Mesenchymal stem cell (in vitro differentiated cells and primary cell): Measurements from ENCODE around the gene NRP1.

ENCODE experiments used
- DNase-seq: peaks from one replicate; pipeline ENCODE4 v3.0.0-alpha.2; 2013
- H2AFZ ChIP-seq: one replicate; pipeline ENCODE4 v1.6.1; 2013; ENCODE audit warnings: low read depth, mild to moderate bottlenecking, control low read depth, inconsistent platforms, low read length, moderate library complexity
- H2AK5ac ChIP-seq: 2 replicates; pipeline ENCODE4 v1.6.1; 2013; ENCODE audit warnings: low read length, moderate library complexity, mild to moderate bottlenecking, inconsistent platforms; ENCODE audit not compliant: severe bottlenecking
- H2BK120ac ChIP-seq: one replicate; pipeline ENCODE4 v1.6.1; 2013; ENCODE audit warnings: low read depth, mild to moderate bottlenecking, inconsistent platforms, low read length, moderate library complexity
- H2BK12ac ChIP-seq, 2 experiments: one replicate each; pipeline ENCODE4 v1.6.1; 2013; ENCODE audit warnings: inconsistent platforms in 2 of 2, low read length in 2 of 2, mild to moderate bottlenecking in 2 of 2, moderate library complexity in 2 of 2, control low read depth in 1 of 2
- H2BK15ac ChIP-seq: one replicate; pipeline ENCODE4 v1.6.1; 2013; ENCODE audit warnings: mild to moderate bottlenecking, low read depth, inconsistent platforms; ENCODE audit not compliant: poor library complexity, severe bottlenecking
- H2BK5ac ChIP-seq: 2 replicates; pipeline ENCODE4 v1.6.1; 2013; ENCODE audit warnings: low read depth, mild to moderate bottlenecking, low read length, control low read depth, inconsistent platforms; ENCODE audit not compliant: poor library complexity, severe bottlenecking
- H3K14ac ChIP-seq, 2 experiments: one replicate each; pipeline ENCODE4 v1.6.1; 2013; ENCODE audit warnings: inconsistent platforms in 2 of 2, low read length in 2 of 2, control low read depth in 1 of 2, mild to moderate bottlenecking in 1 of 2, moderate library complexity in 1 of 2
- H3K18ac ChIP-seq, 2 experiments: one replicate each; pipeline ENCODE4 v1.6.1; 2013; ENCODE audit warnings: inconsistent platforms in 2 of 2, low read length in 2 of 2, control low read depth in 1 of 2, low read depth in 1 of 2, mild to moderate bottlenecking in 1 of 2
- H3K23ac ChIP-seq, 2 experiments: one replicate each; pipeline ENCODE4 v1.6.1; 2013; ENCODE audit warnings: inconsistent platforms in 2 of 2, low read length in 2 of 2, mild to moderate bottlenecking in 2 of 2, moderate library complexity in 2 of 2, control low read depth in 1 of 2
- H3K27ac ChIP-seq: 2 replicates; pipeline ENCODE4 v1.5.1; 2013; ENCODE audit warnings: mild to moderate bottlenecking, moderate library complexity, low read length, control low read depth, inconsistent platforms; ENCODE audit not compliant: poor library complexity, severe bottlenecking
- H3K27me3 ChIP-seq, 2 experiments: 2 replicates each; pipeline versions ENCODE4 v1.6.1 to v1.7.0; 2013; ENCODE audit warnings: low read length in 2 of 2, mild to moderate bottlenecking in 2 of 2, moderate library complexity in 2 of 2, control low read depth in 1 of 2, inconsistent platforms in 1 of 2; ENCODE audit not compliant: control insufficient read depth in 1 of 2, insufficient read depth in 1 of 2
- H3K36me3 ChIP-seq, 2 experiments: 2 replicates each; pipeline versions ENCODE4 v1.6.1 to v1.7.0; 2013; ENCODE audit warnings: low read length in 2 of 2, control low read depth in 1 of 2, inconsistent platforms in 1 of 2, low read depth in 1 of 2, mild to moderate bottlenecking in 1 of 2; ENCODE audit not compliant: insufficient read depth in 2 of 2, control insufficient read depth in 1 of 2
- H3K4ac ChIP-seq, 2 experiments: one replicate each; pipeline ENCODE4 v1.6.1; 2013; ENCODE audit warnings: inconsistent platforms in 2 of 2, low read length in 2 of 2, mild to moderate bottlenecking in 2 of 2, moderate library complexity in 2 of 2, control low read depth in 1 of 2, low read depth in 1 of 2
- H3K4me1 ChIP-seq: 2 replicates; pipeline ENCODE4 v1.6.1; 2013; ENCODE audit warnings: low read depth, low read length, control low read depth; ENCODE audit not compliant: control insufficient read depth, insufficient read depth
- H3K4me2 ChIP-seq: 2 replicates; pipeline ENCODE4 v1.6.1; 2013; ENCODE audit warnings: low read length, mild to moderate bottlenecking, inconsistent platforms; ENCODE audit not compliant: poor library complexity, severe bottlenecking
- H3K4me3 ChIP-seq, 2 experiments: 2 replicates each; pipeline versions ENCODE4 v1.5.1 to v1.7.0; 2013; ENCODE audit warnings: low read length in 2 of 2, mild to moderate bottlenecking in 2 of 2, control low read depth in 1 of 2, low read depth in 1 of 2; ENCODE audit not compliant: insufficient read depth in 1 of 2
- H3K79me1 ChIP-seq: replicated peaks from 2 replicates; pipeline ENCODE4 v1.6.1; 2013; ENCODE audit warnings: mild to moderate bottlenecking, control low read depth, low read length, inconsistent platforms; ENCODE audit not compliant: poor library complexity, severe bottlenecking
- H3K9ac ChIP-seq: 2 replicates; pipeline ENCODE4 v1.7.0; 2013; ENCODE audit warnings: mild to moderate bottlenecking, low read length, moderate library complexity
- H3K9me3 ChIP-seq: 2 replicates; pipeline ENCODE4 v1.7.0; 2013; ENCODE audit warnings: mild to moderate bottlenecking, low read length; ENCODE audit not compliant: control insufficient read depth
- H4K8ac ChIP-seq: one replicate; pipeline ENCODE4 v1.6.1; 2013; ENCODE audit warnings: inconsistent platforms, mild to moderate bottlenecking, low read length, moderate library complexity
- H4K91ac ChIP-seq: one replicate; pipeline ENCODE4 v1.6.1; 2013; ENCODE audit warnings: mild to moderate bottlenecking, low read length, inconsistent platforms
- WGBS: methylation state at CpG from one replicate; pipeline ENCODE4 v1.1.7; 2013; ENCODE audit warnings: mixed read lengths; 5-methylcytosine and 5-hydroxymethylcytosine counted together

NRP1 gene

DNA sequence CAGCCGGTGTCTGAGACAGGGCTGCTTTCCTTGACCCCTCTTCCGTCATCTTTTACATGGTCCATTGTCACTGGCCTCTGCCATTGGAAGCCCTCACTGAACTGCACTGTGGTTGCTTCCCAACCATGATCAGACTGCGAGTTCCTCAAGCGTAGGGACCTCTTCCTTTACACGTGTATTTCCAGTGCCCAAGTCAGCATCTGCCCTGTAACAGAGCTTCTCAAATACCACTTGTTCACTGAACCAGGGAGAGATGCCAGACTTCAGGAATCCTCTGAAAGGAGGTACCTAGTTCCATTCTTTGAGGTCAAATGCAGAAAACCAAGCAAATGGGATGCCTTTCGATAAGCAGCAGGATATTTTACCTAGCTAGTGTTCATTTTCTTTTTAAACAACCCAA lies 145.1 kb downstream of the NRP1 start:
- Histone ChIP-seq H3K18ac (no peak overlapping the region), H3K14ac (no peak overlapping the region), H3K79me1 (peaks cover 9% of the 10 kb centered on the region), H4K91ac (no peak overlapping the region), H2BK15ac (no peak overlapping the region), H2AFZ (no peak overlapping the region), H3K36me3 (peaks cover 28 to 80% of the 10 kb centered on the region in 2 experiments), H2BK120ac (no peak overlapping the region), H3K9me3 (no peaks in the 10 kb centered on the region), H3K9ac (no peak overlapping the region), H3K27ac (peak overlapping the region; percentile 94), H2AK5ac (peak overlapping the region; percentile 38), H3K23ac (peak overlapping the region in 1 of 2 experiments; percentile 51), H2BK12ac (no peak overlapping the region), H3K4me1 (peaks cover 6% of the 10 kb centered on the region), H4K8ac (peak overlapping the region; percentile 42), H3K4me2 (no peak overlapping the region), H3K27me3 (no peaks in the 10 kb centered on the region), H3K4me3 (no peak overlapping the region), H2BK5ac (no peak overlapping the region), H3K4ac (no peak overlapping the region)
- DNase-seq, result no peak
- WGBS, result 93% methylated on average over 6 of the region's 6 CpGs

DNA sequence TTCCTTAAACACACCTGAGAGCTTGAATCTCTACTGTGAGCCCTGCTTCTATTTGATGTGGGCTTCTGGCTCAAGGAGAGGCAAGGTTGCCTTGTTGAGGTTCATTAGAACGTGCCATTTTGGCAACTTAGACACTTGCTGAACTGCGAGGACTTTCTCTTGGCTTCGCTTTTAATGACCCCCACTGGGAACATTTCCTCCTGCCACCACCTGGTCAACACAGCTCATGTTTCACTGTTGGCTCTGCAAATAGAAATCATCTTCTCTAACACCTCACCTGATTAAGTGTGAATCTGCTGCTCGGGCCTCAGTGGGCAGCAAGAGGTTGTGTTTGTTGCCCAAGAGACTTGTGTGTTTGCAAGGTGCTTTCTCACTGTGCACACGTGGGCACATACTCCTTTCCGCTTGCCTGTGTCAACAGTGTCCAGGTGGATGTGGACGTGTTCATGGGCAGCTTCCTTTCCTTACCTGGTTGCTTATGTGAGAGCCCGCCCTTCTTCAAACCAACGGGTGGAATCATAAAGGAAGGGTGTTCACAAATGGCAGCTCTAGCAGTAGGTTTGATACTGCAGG lies 147.0 kb downstream of the NRP1 start:
- H3K36me3 ChIP-seq, result peaks cover 35 to 90% of the 10 kb centered on the region in 2 experiments
- WGBS, result 78% methylated on average over 9 of the region's 9 CpGs
- H2BK12ac ChIP-seq, result no peak overlapping the region
- H2AFZ ChIP-seq, result no peak overlapping the region
- no peak overlapping the region for H2BK5ac ChIP-seq
- H3K9me3 ChIP-seq, result no peaks in the 10 kb centered on the region
- H3K4me3 ChIP-seq, result no peak overlapping the region
- no peak overlapping the region for H2BK15ac ChIP-seq
- no peak overlapping the region for H3K18ac ChIP-seq
- H3K9ac ChIP-seq, result no peak overlapping the region
- H3K4me2 ChIP-seq, result no peak overlapping the region
- peaks cover 9% of the 10 kb centered on the region for H3K79me1 ChIP-seq
- no peak overlapping the region for H3K4ac ChIP-seq
- H4K91ac ChIP-seq, result no peak overlapping the region
- H4K8ac ChIP-seq, result no peak overlapping the region
- no peak for DNase-seq
- no peak overlapping the region for H3K23ac ChIP-seq
- H3K27me3 ChIP-seq, result no peaks in the 10 kb centered on the region
- no peak overlapping the region for H2BK120ac ChIP-seq
- no peak overlapping the region for H3K14ac ChIP-seq
- no peak overlapping the region for H3K27ac ChIP-seq
- H2AK5ac ChIP-seq, result peak overlapping the region; percentile 18
- H3K4me1 ChIP-seq, result peaks cover 6% of the 10 kb centered on the region

DNA sequence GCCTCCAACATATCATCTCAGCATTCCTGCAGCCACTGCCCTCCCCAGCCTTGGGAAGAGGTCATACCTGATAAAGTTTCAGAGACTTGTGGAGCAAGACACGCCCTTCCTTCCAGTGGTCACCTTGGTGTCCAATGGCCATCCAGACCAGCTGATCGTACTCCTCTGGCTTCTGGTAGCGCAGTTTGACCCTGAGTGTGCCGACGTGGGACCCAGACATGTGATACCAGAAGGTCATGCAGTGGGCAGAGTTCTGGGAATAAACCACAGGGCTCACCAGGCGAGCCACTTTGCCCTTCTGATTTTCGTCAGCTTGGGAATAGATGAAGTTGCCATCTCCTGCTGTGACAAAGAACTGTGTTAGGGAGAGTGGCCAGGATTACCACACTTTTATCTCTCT lies 148.3 kb downstream of the NRP1 start:
- DNase-seq, result no peak
- no peak overlapping the region for H4K8ac ChIP-seq
- H2BK15ac ChIP-seq, result no peak overlapping the region

DNA sequence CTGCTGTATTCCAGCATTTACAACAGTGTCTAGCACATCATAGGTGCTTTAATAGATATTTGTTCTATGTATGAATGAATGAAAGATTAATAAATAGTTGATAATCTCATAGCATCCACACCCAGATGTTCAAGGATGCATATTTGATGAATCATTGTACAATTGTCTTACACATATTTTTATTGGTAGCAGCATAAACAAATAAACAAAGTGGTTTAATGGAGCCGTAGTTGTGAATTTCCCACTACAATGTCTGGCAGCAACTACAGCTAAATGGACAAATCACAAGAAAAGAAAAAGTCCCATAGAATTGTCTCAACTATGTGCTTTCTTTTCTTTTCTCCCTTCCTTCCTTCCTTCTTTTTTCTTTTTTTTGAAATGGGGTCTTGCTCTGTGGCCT lies 150.8 kb downstream of the NRP1 start:
- no peak overlapping the region for H3K4me3 ChIP-seq
- no peak overlapping the region for H3K4me2 ChIP-seq
- H2BK12ac ChIP-seq, result no peak overlapping the region
- H3K79me1 ChIP-seq, result peaks cover 8% of the 10 kb centered on the region
- H2BK15ac ChIP-seq, result no peak overlapping the region
- no peak overlapping the region for H2BK5ac ChIP-seq
- peak; percentile 4 for DNase-seq
- peaks cover 2% of the 10 kb centered on the region for H3K4me1 ChIP-seq
- H3K23ac ChIP-seq, result no peak overlapping the region
- H4K8ac ChIP-seq, result no peak overlapping the region
- no peak overlapping the region for H2BK120ac ChIP-seq
- H3K36me3 ChIP-seq, result peaks cover 53 to 97% of the 10 kb centered on the region in 2 experiments
- no peak overlapping the region for H4K91ac ChIP-seq
- no peak overlapping the region for H2AFZ ChIP-seq
- no peak overlapping the region for H3K4ac ChIP-seq
- H3K18ac ChIP-seq, result no peak overlapping the region
- H3K14ac ChIP-seq, result no peak overlapping the region
- no peak overlapping the region for H3K27ac ChIP-seq
- H3K27me3 ChIP-seq, result no peaks in the 10 kb centered on the region
- no CpG with 5 or more reads among the region's 1 CpG for WGBS
- peak overlapping the region; percentile 12 for H3K9ac ChIP-seq
- H2AK5ac ChIP-seq, result no peak overlapping the region
- no peaks in the 10 kb centered on the region for H3K9me3 ChIP-seq

More for the DNA sequence above, 148.3 kb downstream of the NRP1 start:
- Histone ChIP-seq H3K79me1 (peaks cover 9% of the 10 kb centered on the region), H2BK12ac (no peak overlapping the region), H3K4me2 (no peak overlapping the region), H2BK5ac (no peak overlapping the region), H2AFZ (no peak overlapping the region), H3K14ac (no peak overlapping the region), H3K9ac (no peak overlapping the region), H3K4ac (no peak overlapping the region), H3K36me3 (peaks cover 45 to 90% of the 10 kb centered on the region in 2 experiments), H3K23ac (no peak overlapping the region), H2AK5ac (no peak overlapping the region), H3K18ac (no peak overlapping the region), H3K9me3 (no peaks in the 10 kb centered on the region), H3K27me3 (no peaks in the 10 kb centered on the region), H3K27ac (peak overlapping the region; percentile 21), H3K4me3 (no peak overlapping the region), H2BK120ac (no peak overlapping the region), H4K91ac (no peak overlapping the region), H3K4me1 (peaks cover 6% of the 10 kb centered on the region)
- WGBS, result 85% methylated on average over 6 of the region's 7 CpGs
